Upper lobe of right lung (tissue), 1 donor: Measurements from ENCODE around the gene TTLL11. TPM values are rescaled to one million over a fixed set of nuclear protein-coding genes. Genes with fewer than 3 reads are reported as not detected.

Experiments used
- ATAC-seq: fragments of 200-7000 bp; cut with Tn5 transposase; one replicate; pipeline ENCODE4 v1.9.1; 2020; ENCODE audit warnings: mild to moderate bottlenecking, moderate library complexity
- DNase-seq: peaks from one replicate; pipeline ENCODE4 v3.0.0-alpha.2; 2020
- H3K27ac ChIP-seq: fragments of 200-600 bp; one replicate; pipeline ENCODE4 v1.8.0; 2022
- H3K27me3 ChIP-seq: fragments of 200-600 bp; one replicate; pipeline ENCODE4 v1.8.0; 2022; ENCODE audit warnings: mild to moderate bottlenecking
- H3K36me3 ChIP-seq: fragments of 200-600 bp; one replicate; pipeline ENCODE4 v1.8.0; 2022
- H3K4me1 ChIP-seq: fragments of 200-600 bp; one replicate; pipeline ENCODE4 v1.8.0; 2022
- H3K4me3 ChIP-seq: fragments of 200-600 bp; one replicate; pipeline ENCODE4 v1.8.0; 2022; ENCODE audit warnings: mild to moderate bottlenecking
- H3K9me3 ChIP-seq: fragments of 200-600 bp; one replicate; pipeline ENCODE4 v1.8.0; 2022
- intact Hi-C: fragments of 100-400 bp; cut with DNase I; formaldehyde crosslinking; loops from one replicate; pipeline ENCODE4 v1.11.0; 2022
- total RNA-seq: library from RNA; stranded (reverse); fragmentation: NEBNext Ultra II Directional; extraction: Animal tissue kit (Norgen Biotek cat#: 25700); gene quantifications from one replicate; pipeline ENCODE4 v1.2.1, GENCODE V29; 2021
- TF ChIP-seq, protein P1 (sequence below): fragments of 200-600 bp; IDR thresholded peaks from one replicate; pipeline ENCODE4 v1.8.0; 2022; ENCODE audit warnings: antibody characterized with exemption
- donor health status: DM: no; HTN: yes; CAD: no; lungs with severe emphysema.

Gene TTLL11
- total RNA-seq, 1 donor from 2014 or later: 10.7 TPM

DNA sequence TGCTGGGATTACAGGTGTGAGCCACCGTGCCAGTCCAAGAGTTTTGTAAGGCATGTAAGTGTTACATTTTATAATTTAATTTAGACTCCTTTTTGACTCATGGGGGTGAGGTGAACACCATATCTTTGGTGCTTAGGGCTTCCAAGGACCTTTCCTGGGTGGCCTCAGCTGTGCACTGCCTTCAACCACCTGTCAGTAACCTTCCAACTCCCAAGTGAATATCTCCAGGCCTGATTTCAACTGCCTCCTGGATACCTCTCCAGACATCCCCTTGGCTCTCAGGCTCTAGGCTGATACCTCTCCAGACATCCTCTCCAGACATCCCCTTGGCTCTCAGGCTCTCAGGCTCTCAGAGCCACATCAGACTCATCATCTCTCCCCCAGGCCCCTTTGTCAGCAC, 30.9 kb upstream of the TTLL11 start:
- ATAC-seq (no peak), DNase-seq (no peak)
- TF ChIP-seq, protein P1, sequence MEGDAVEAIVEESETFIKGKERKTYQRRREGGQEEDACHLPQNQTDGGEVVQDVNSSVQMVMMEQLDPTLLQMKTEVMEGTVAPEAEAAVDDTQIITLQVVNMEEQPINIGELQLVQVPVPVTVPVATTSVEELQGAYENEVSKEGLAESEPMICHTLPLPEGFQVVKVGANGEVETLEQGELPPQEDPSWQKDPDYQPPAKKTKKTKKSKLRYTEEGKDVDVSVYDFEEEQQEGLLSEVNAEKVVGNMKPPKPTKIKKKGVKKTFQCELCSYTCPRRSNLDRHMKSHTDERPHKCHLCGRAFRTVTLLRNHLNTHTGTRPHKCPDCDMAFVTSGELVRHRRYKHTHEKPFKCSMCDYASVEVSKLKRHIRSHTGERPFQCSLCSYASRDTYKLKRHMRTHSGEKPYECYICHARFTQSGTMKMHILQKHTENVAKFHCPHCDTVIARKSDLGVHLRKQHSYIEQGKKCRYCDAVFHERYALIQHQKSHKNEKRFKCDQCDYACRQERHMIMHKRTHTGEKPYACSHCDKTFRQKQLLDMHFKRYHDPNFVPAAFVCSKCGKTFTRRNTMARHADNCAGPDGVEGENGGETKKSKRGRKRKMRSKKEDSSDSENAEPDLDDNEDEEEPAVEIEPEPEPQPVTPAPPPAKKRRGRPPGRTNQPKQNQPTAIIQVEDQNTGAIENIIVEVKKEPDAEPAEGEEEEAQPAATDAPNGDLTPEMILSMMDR: no peak
- Histone ChIP-seq H3K27ac (no peak overlapping the region), H3K4me3 (no peak overlapping the region), H3K4me1 (peaks cover 19% of the 10 kb centered on the region), H3K27me3 (peaks cover 22% of the 10 kb centered on the region), H3K9me3 (no peaks in the 10 kb centered on the region), H3K36me3 (no peaks in the 10 kb centered on the region)
- intact Hi-C loops: loop anchor here (2.0 kb wide), 1 partner anchor 227 kb away; no protein-coding TSS in a partner anchor

DNA sequence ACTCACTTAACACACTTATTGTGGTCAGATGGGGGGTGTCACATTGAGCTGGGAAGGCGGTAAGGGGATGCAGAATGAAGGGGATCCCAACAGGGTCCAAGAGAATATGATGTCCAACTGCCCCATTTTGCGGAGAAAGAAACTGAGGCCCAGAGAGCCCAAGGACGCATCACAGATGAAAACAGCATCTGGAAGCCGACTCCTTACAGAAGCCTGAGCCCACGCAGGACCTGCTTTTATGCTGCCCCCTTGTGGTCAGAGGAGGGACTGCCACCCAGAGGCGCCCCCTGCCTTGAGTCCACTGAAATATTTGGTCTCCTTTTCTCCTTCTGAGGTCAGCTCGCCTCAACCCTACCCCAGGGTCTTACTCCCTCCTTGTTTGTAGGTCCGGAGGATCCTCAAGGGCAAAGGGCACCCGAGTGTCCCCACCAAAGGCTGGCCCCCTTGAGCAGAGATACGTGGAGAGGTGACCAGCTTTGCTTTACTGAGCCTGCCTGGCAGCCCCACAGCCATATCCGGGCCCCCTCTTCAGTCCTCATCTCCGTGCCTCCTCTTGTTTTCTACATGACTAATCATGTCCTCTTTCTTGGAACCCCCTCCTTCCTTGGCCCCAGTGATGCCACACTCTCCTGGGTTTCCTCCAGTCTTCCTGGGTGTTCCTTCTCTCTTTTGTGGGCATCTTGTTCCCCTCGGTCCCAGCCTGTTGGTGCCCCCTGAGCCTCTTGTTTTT, 30.0 kb upstream of the TTLL11 start:
- intact Hi-C loops: no loop called here
- H3K36me3 ChIP-seq: no peaks in the 10 kb centered on the region
- no peak overlapping the region for H3K27ac ChIP-seq
- peaks cover 19% of the 10 kb centered on the region for H3K4me1 ChIP-seq
- H3K27me3 ChIP-seq: peaks cover 22% of the 10 kb centered on the region
- no peak overlapping the region for H3K4me3 ChIP-seq
- DNase-seq: peak; percentile 78
- peak; percentile 76 for ATAC-seq
- TF ChIP-seq, protein P1: peak; percentile 96
- no peaks in the 10 kb centered on the region for H3K9me3 ChIP-seq

DNA sequence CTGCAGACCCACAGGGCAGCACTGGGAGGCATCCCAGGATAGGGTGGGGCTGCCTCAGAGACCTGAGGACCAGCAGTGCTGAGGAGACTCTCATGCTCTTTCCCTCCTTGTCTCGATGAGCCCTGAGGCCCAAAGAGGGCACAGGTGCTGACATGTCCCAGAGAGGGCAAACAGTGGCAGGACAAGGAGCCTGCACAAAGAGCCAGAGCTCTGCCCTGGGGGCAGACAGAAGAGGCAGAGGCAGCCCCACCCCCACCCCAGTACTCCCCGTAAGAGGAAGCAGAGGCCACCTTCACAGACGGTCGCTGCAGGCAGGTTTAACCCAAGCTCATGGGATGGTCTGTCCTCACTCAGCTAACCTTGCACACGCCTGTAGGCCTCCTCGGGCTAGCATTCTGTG, 29.4 kb upstream of the TTLL11 start:
- H3K36me3 ChIP-seq: no peaks in the 10 kb centered on the region
- DNase-seq: no peak
- peaks cover 19% of the 10 kb centered on the region for H3K4me1 ChIP-seq
- no peak overlapping the region for H3K27ac ChIP-seq
- ATAC-seq: no peak
- no peaks in the 10 kb centered on the region for H3K9me3 ChIP-seq
- H3K4me3 ChIP-seq: no peak overlapping the region
- peaks cover 22% of the 10 kb centered on the region for H3K27me3 ChIP-seq
- intact Hi-C loops: no loop called here
- TF ChIP-seq, protein P1: no peak

DNA sequence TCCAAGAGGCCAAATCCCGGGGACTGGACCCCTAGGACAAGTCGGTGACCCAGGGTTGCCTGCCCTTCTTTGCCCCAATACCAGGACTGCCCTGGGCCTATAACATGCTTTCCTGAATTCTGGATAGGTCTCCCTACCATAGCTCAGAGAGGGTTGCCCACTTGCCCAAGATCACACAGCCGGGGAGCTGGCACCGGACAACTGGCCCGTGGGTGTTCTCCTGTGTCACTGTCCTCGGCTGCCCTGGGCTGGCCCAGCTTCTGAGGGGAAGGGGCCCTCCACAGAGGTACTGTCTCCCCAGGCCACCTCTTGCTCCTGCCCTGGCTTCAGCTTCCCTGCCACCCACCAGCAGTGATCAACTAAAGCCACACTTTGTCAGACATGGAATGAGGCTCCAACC, 28.8 kb upstream of the TTLL11 start:
- Histone ChIP-seq H3K36me3 (no peaks in the 10 kb centered on the region), H3K27me3 (peaks cover 16% of the 10 kb centered on the region), H3K4me3 (no peak overlapping the region), H3K9me3 (no peaks in the 10 kb centered on the region), H3K4me1 (peaks cover 17% of the 10 kb centered on the region), H3K27ac (no peak overlapping the region)
- TF ChIP-seq, protein P1: no peak
- DNase-seq (no peak), ATAC-seq (no peak)
- intact Hi-C loops: no loop called here

DNA sequence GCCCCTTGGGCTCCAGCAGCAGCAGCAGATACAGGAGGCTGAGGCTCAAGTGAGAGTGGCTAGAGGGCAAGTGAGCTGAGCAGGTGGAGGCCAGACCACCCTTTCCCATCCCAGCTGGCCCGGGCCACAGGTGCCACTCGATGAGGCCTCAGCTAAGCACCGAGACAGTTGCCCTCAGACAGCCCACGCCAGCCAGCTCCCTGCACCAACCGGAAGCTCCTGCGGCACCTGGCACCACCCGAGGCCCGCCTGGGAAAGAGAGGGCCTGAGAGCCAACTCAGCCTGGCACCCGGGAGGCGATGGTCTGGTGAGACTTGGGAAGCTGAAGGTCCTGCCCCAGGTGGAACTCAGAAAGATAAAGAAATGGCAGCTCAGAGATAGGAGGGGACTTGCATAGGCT, 28.3 kb upstream of the TTLL11 start:
- no peaks in the 10 kb centered on the region for H3K36me3 ChIP-seq
- H3K9me3 ChIP-seq: no peaks in the 10 kb centered on the region
- H3K4me3 ChIP-seq: no peak overlapping the region
- no peak for DNase-seq
- no peak for ATAC-seq
- TF ChIP-seq, protein P1: no peak
- no peak overlapping the region for H3K27ac ChIP-seq
- H3K4me1 ChIP-seq: peaks cover 12% of the 10 kb centered on the region
- intact Hi-C loops: no loop called here
- H3K27me3 ChIP-seq: peaks cover 11% of the 10 kb centered on the region
